HCT116 (cell line): ENCODE measurements around the gene TTC29. TPM values are rescaled to one million over a fixed set of nuclear protein-coding genes. Genes with fewer than 3 reads are reported as not detected.

Experiments
- ATAC-seq: fragments of 200-7000 bp; cut with Tn5 transposase; 2 replicates; pipeline ENCODE4 v1.9.1; 2020; ENCODE audit warnings: mild to moderate bottlenecking, moderate library complexity
- BruUV-seq: library from RNA; stranded (reverse); fragments of 400-500 nt; replicated peaks from 2 replicates; lab custom pipeline; 2021; lab: Mats Ljungman, UMichigan
- CTCF ChIA-PET: fragments of 300-600 bp; sonication (Branson Sonifier 250); formaldehyde crosslinking; loops from one replicate; lab custom pipeline; 2021; ENCODE audit warnings: antibody characterized with exemption; lab: Charles Lee
- POLR2A ChIA-PET: fragments of 300-600, 350-600 bp; sonication (Branson Sonifier 250); formaldehyde crosslinking; loops from one replicate; lab custom pipeline; 2021; ENCODE audit warnings: antibody characterized with exemption; lab: Charles Lee
- RAD21 ChIA-PET, 2 experiments: fragments of 300-600 bp; sonication (Branson Sonifier 250); formaldehyde crosslinking; loops; one replicate each; lab custom pipeline; 2023; ENCODE audit warnings: low total read pairs in 2 of 2; ENCODE audit not compliant: uncharacterized antibody in 2 of 2, unreplicated experiment in 2 of 2, low non-redundant PET in 1 of 2; lab: Charles Lee
- DNase-seq: peaks from one replicate; pipeline ENCODE4 v3.0.0-alpha.2; 2010; ENCODE audit warnings: low read depth, low spot score
- H2AFZ ChIP-seq: fragments of 200-600 bp; shearing (Covaris generic), sonication (generic); 2 replicates; pipeline ENCODE4 v1.6.1; 2017; ENCODE audit warnings: low read depth, mixed run types, mixed read lengths, antibody characterized with exemption, low read length; ENCODE audit not compliant: poor library complexity, severe bottlenecking
- H3K27ac ChIP-seq: 2 replicates; pipeline ENCODE4 v1.5.1; 2012; ENCODE audit warnings: low read depth, low read length
- H3K27me3 ChIP-seq: fragments of 200-600 bp; sonication (generic); 2 replicates; pipeline ENCODE4 v1.6.1; 2016; ENCODE audit warnings: mixed run types, low read length, mixed read lengths; ENCODE audit not compliant: insufficient read depth
- H3K36me3 ChIP-seq, 2 experiments: fragments of 200-500 bp in 1 of 2; fragments of 200-600 bp in 1 of 2; sonication (Bioruptor generic) in 1 of 2; sonication (generic) in 1 of 2; 2 replicates each; pipeline versions ENCODE4 v1.5.1 to v1.6.1; 2014 to 2016; ENCODE audit warnings: low read length in 2 of 2, inconsistent platforms in 1 of 2, mixed read lengths in 1 of 2, mixed run types in 1 of 2; ENCODE audit not compliant: insufficient read depth in 2 of 2, control insufficient read depth in 1 of 2
- H3K4me1 ChIP-seq, 2 experiments: fragments of 200-600 bp in 1 of 2; sonication (generic) in 1 of 2; 2 replicates each; pipeline versions ENCODE4 v1.5.1 to v1.6.1; 2012 to 2017; ENCODE audit warnings: low read length in 2 of 2, inconsistent platforms in 1 of 2, mild to moderate bottlenecking in 1 of 2, mixed read lengths in 1 of 2, mixed run types in 1 of 2, moderate library complexity in 1 of 2; ENCODE audit not compliant: insufficient read depth in 2 of 2, control insufficient read depth in 1 of 2
- H3K4me2 ChIP-seq: fragments of 200-600 bp; sonication (generic); 2 replicates; pipeline ENCODE4 v1.6.1; 2017; ENCODE audit warnings: mixed run types, low read length, mixed read lengths
- H3K4me3 ChIP-seq, 2 experiments: fragments of 200-600 bp in 1 of 2; sonication (generic) in 1 of 2; replicated peaks in 1 of 2; 2 replicates each; pipeline ENCODE4 v1.5.1; 2011 to 2016; ENCODE audit warnings: low read length in 2 of 2, control low read depth in 1 of 2, low read depth in 1 of 2, mild to moderate bottlenecking in 1 of 2, mixed read lengths in 1 of 2, mixed run types in 1 of 2
- H3K79me2 ChIP-seq: fragments of 200-600 bp; sonication (generic); 2 replicates; pipeline ENCODE4 v1.6.1; 2017; ENCODE audit warnings: mild to moderate bottlenecking, mixed run types, low read length, moderate library complexity, mixed read lengths; ENCODE audit not compliant: insufficient read depth
- H3K9ac ChIP-seq: fragments of 200-600 bp; sonication (generic); 2 replicates; pipeline ENCODE4 v1.6.1; 2016; ENCODE audit warnings: low read length, mixed read lengths
- H3K9me2 ChIP-seq: fragments of 200-600 bp; sonication (generic), shearing (Covaris generic); 2 replicates; pipeline ENCODE4 v1.6.1; 2017; ENCODE audit warnings: mixed run types, mild to moderate bottlenecking, moderate library complexity; ENCODE audit not compliant: insufficient read depth
- H3K9me3 ChIP-seq, 2 experiments: fragments of 200-500 bp in 1 of 2; fragments of 200-600 bp in 1 of 2; sonication (Bioruptor generic) in 1 of 2; sonication (generic) in 1 of 2; 2 replicates each; pipeline ENCODE4 v1.6.1; 2014 to 2017; ENCODE audit warnings: low read length in 2 of 2, mixed read lengths in 2 of 2, inconsistent platforms in 1 of 2, low read depth in 1 of 2, mild to moderate bottlenecking in 1 of 2, mixed run types in 1 of 2, moderate library complexity in 1 of 2; ENCODE audit not compliant: control insufficient read depth in 1 of 2, insufficient read depth in 1 of 2
- H4K20me1 ChIP-seq: fragments of 200-600 bp; sonication (generic), shearing (Covaris generic); 2 replicates; pipeline ENCODE4 v1.6.1; 2017; ENCODE audit warnings: mixed run types, mild to moderate bottlenecking, moderate library complexity; ENCODE audit not compliant: insufficient read depth
- ATF3 ChIP-seq: IDR thresholded peaks from 2 replicates; pipeline ENCODE4 v1.6.1; 2012
- CEBPB ChIP-seq: IDR thresholded peaks from 2 replicates; pipeline ENCODE4 v1.6.1; 2012; ENCODE audit warnings: low read depth
- EGR1 ChIP-seq: IDR thresholded peaks from 2 replicates; pipeline ENCODE4 v1.6.1; 2012; ENCODE audit warnings: low read depth
- ELF1 ChIP-seq: IDR thresholded peaks from 2 replicates; pipeline ENCODE4 v1.6.1; 2012; ENCODE audit warnings: low read depth, borderline replicate concordance
- EZH2 ChIP-seq: fragments of 200-600 bp; sonication (generic); IDR thresholded peaks from 2 replicates; pipeline ENCODE4 v1.6.1; 2017; ENCODE audit warnings: antibody characterized with exemption, mixed run types
- EZH2phosphoT487 ChIP-seq: fragments of 200-600 bp; IDR thresholded peaks from 2 replicates; pipeline ENCODE4 v1.6.1; 2018; ENCODE audit warnings: antibody characterized with exemption, borderline replicate concordance
- FOSL1 ChIP-seq: IDR thresholded peaks from 2 replicates; pipeline ENCODE4 v1.6.1; 2012; ENCODE audit warnings: low read depth
- MAX ChIP-seq: IDR thresholded peaks from 2 replicates; pipeline ENCODE4 v1.6.1; 2012
- POLR2A ChIP-seq: IDR thresholded peaks from 2 replicates; pipeline ENCODE4 v1.7.0; 2011; ENCODE audit warnings: borderline replicate concordance; ENCODE audit not compliant: insufficient read depth, insufficient read length; ENCODE audit errors: extremely low read depth
- SP1 ChIP-seq: IDR thresholded peaks from 2 replicates; pipeline ENCODE4 v1.6.1; 2012; ENCODE audit warnings: low read depth
- TCF7L2 ChIP-seq: IDR thresholded peaks from 2 replicates; pipeline ENCODE4 v1.7.0; 2011; ENCODE audit warnings: borderline replicate concordance, inconsistent platforms; ENCODE audit not compliant: insufficient read depth, insufficient read length; ENCODE audit errors: extremely low read depth
- YY1 ChIP-seq: IDR thresholded peaks from 2 replicates; pipeline ENCODE4 v1.6.1; 2011; ENCODE audit warnings: low read length, low read depth, moderate library complexity, mild to moderate bottlenecking; ENCODE audit not compliant: insufficient replicate concordance; ENCODE audit errors: extremely low read depth
- ZNF274 ChIP-seq: fragments of 200-500 bp; sonication (Bioruptor generic); IDR thresholded peaks from 2 replicates; pipeline ENCODE4 v1.6.1; 2014; ENCODE audit warnings: mild to moderate bottlenecking, low read depth, low read length, inconsistent platforms
- intact Hi-C: fragments of 100-400 bp; cut with micrococcal nuclease; formaldehyde crosslinking; loops from 2 replicates; pipeline ENCODE4 v1.10.0; 2022
- total RNA-seq: library from RNA; stranded (reverse); gene quantifications from one replicate; pipeline ENCODE4 v1.2.1, GENCODE V29; 2021; ENCODE audit not compliant: unreplicated experiment
- TF ChIP-seq, protein P1 (sequence below): IDR thresholded peaks from 2 replicates; pipeline ENCODE4 v1.6.1; 2011; ENCODE audit warnings: mild to moderate bottlenecking, low read length, moderate library complexity; ENCODE audit not compliant: insufficient replicate concordance; ENCODE audit errors: extremely low read depth

Gene TTC29
- total RNA-seq, 1 experiment from 2014 or later = not detected

DNA sequence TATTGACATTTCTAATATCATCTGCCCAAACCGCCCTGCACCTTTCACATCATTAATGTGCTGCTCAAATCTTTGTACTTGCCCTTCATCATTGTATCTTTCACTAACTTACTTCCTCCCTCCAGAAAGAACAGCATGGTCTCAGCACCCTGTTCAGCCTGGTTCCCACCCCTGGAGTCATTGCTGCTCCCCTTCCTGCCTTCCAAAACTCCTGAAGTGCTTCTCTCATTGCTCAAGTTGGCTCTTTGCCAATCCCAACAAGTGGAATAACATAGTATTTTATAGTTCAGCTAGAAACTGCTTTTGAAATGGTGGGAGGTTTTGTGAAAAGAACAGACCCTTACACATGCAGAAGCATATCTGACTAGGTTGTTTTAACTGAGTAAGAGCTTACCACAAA is 14.0 kb upstream of the TTC29 start (continued):
- TF ChIP-seq YY1 (no peak), TCF7L2 (no peak), CEBPB (no peak), POLR2A (no peak), ELF1 (no peak), ATF3 (no peak)
- TF ChIP-seq, all 23 proteins: peak for 0

GRCh38 chr4:146957237-146957636 is 11.6 kb upstream of the TTC29 start:
- Histone ChIP-seq H3K9me2 (no peaks in the 10 kb centered on the region), H3K4me2 (no peak overlapping the region), H4K20me1 (no peaks in the 10 kb centered on the region), H3K4me3 (no peak overlapping the region), H3K27me3 (peaks cover 35% of the 10 kb centered on the region), H3K9ac (no peak overlapping the region), H2AFZ (no peak overlapping the region), H3K36me3 (no peaks in the 10 kb centered on the region), H3K9me3 (no peaks in the 10 kb centered on the region), H3K4me1 (no peaks in the 10 kb centered on the region), H3K27ac (no peak overlapping the region), H3K79me2 (no peaks in the 10 kb centered on the region)
- BruUV-seq = no TSS peak
- no peak for TF ChIP-seq EZH2phosphoT487
- no peak for TF ChIP-seq SP1
- TF ChIP-seq ZNF274 = no peak
- TF ChIP-seq EGR1 = no peak
- POLR2A ChIA-PET = no interaction called here
- RAD21 ChIA-PET = no interaction called here
- intact Hi-C loops = no loop called here
- ATAC-seq = no peak
- no peak for DNase-seq
- CTCF ChIA-PET = no interaction called here

- Histone ChIP-seq H3K9me2 (no peaks in the 10 kb centered on the region), H3K27me3 (peaks cover 42% of the 10 kb centered on the region), H2AFZ (no peak overlapping the region), H3K4me2 (no peak overlapping the region), H3K9me3 (no peaks in the 10 kb centered on the region), H3K79me2 (no peaks in the 10 kb centered on the region), H3K4me3 (no peak overlapping the region), H3K4me1 (no peaks in the 10 kb centered on the region), H4K20me1 (no peaks in the 10 kb centered on the region), H3K27ac (no peak overlapping the region), H3K9ac (no peak overlapping the region), H3K36me3 (no peaks in the 10 kb centered on the region)
- ChIA-PET RAD21 (no interaction called here), POLR2A (no interaction called here), CTCF (no interaction called here)
- intact Hi-C loops = no loop called here
- no TSS peak for BruUV-seq
- no peak for DNase-seq
- no peak for ATAC-seq
- TF ChIP-seq MAX (no peak), FOSL1 (no peak), EZH2 (no peak), ELF1 (no peak)
- TF ChIP-seq, protein P1, sequence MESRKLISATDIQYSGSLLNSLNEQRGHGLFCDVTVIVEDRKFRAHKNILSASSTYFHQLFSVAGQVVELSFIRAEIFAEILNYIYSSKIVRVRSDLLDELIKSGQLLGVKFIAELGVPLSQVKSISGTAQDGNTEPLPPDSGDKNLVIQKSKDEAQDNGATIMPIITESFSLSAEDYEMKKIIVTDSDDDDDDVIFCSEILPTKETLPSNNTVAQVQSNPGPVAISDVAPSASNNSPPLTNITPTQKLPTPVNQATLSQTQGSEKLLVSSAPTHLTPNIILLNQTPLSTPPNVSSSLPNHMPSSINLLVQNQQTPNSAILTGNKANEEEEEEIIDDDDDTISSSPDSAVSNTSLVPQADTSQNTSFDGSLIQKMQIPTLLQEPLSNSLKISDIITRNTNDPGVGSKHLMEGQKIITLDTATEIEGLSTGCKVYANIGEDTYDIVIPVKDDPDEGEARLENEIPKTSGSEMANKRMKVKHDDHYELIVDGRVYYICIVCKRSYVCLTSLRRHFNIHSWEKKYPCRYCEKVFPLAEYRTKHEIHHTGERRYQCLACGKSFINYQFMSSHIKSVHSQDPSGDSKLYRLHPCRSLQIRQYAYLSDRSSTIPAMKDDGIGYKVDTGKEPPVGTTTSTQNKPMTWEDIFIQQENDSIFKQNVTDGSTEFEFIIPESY = no peak
These were observed 7.2 kb upstream of the TTC29 start for GRCh38 chr4:146952896-146953295.
